ENCODE results near the gene TMEM39A. TPM values are rescaled to one million over a fixed set of nuclear protein-coding genes. Genes with fewer than 3 reads are reported as not detected.
A peak's percentile ranks its signal among the peaks of the same experiment; 100 is the strongest.

TMEM39A gene
- total and polyA plus RNA-seq, 2 donors (not counting 3 experiments of a cell fraction or from before 2014, with no cell fraction given), result 44.6 to 56.0 TPM

GRCh38 chr3:119420196-119420595 is 43.2 kb downstream of the TMEM39A start:
- FAIRE-seq (no peak), DNase-seq (ENCODE audit: low read depth, low spot score) (peak; percentile 15)
- no peak overlapping the region for H3K27ac ChIP-seq (ENCODE audit: insufficient read depth, low read depth, low read length)
- H3K4me2 ChIP-seq (ENCODE audit: insufficient read depth, low read length), result no peak overlapping the region
- POLR2A ChIA-PET, result no interaction called here
- H3K4me1 ChIP-seq (ENCODE audit: control insufficient read depth, extremely low read depth, insufficient read depth, low read length), result no peaks in the 10 kb centered on the region
- H3K9me3 ChIP-seq (replicated peaks; ENCODE audit: control insufficient read depth, insufficient read depth, low read length), result no peaks in the 10 kb centered on the region
- TF ChIP-seq MAX (IDR thresholded peaks at IDR 0.05; ENCODE audit: insufficient read depth, insufficient read length) (no peak), CTCF (IDR thresholded peaks at IDR 0.05; ENCODE audit: extremely low read depth in 1 of 2, insufficient read depth in 1 of 2, low read depth in 1 of 2, low read length in 2 of 2) (no peak), MYC (IDR thresholded peaks at IDR 0.05; ENCODE audit: low read depth, low read length) (no peak), GATA2 (IDR thresholded peaks at IDR 0.05; ENCODE audit: insufficient read depth, insufficient read length, low read depth, low read length) (no peak), FOS (IDR thresholded peaks at IDR 0.05; ENCODE audit: borderline replicate concordance, insufficient read depth, low read length) (no peak), POLR2A (IDR thresholded peaks at IDR 0.05; ENCODE audit: low read depth, low read length) (no peak), EZH2 (IDR thresholded peaks at IDR 0.05; ENCODE audit: borderline replicate concordance, low read depth, low read length, severe bottlenecking) (no peak), POLR2AphosphoS5 (IDR thresholded peaks at IDR 0.05; ENCODE audit: insufficient read depth, low read depth, low read length) (no peak), JUN (IDR thresholded peaks at IDR 0.05; ENCODE audit: borderline replicate concordance, insufficient read depth, insufficient read length, low read depth) (no peak)
- no peak overlapping the region for H2AFZ ChIP-seq (ENCODE audit: low read depth, low read length)
- dilution Hi-C loops (cut with MboI; ENCODE audit: extremely low pct_ligation_motif_present, low sequenced_read_pairs) (no loop called here), intact Hi-C loops (cut with micrococcal nuclease) (no loop called here)
- H3K27me3 ChIP-seq (ENCODE audit: control insufficient read depth in 2 of 2, insufficient read depth in 2 of 2, low read length in 2 of 2), result no peaks in the 10 kb centered on the region
- H3K79me2 ChIP-seq (ENCODE audit: control insufficient read depth, insufficient read depth, low read length), result no peaks in the 10 kb centered on the region
- H3K9me1 ChIP-seq (replicated peaks; ENCODE audit: control insufficient read depth, extremely low read depth, insufficient read depth, low read length), result peaks cover 3% of the 10 kb centered on the region
- no peak overlapping the region for H3K4me3 ChIP-seq (replicated peaks in 1 of 3; ENCODE audit: insufficient read depth in 1 of 3, low read depth in 1 of 3, low read length in 3 of 3)
- peaks cover 10 to 12% of the 10 kb centered on the region in 2 experiments for H3K36me3 ChIP-seq (ENCODE audit: control insufficient read depth in 2 of 2, extremely low read depth in 1 of 2, insufficient read depth in 2 of 2, low read length in 2 of 2)
- no TSS peak for BruUV-seq (replicated peaks)
- no peaks in the 10 kb centered on the region for H4K20me1 ChIP-seq (replicated peaks; ENCODE audit: control insufficient read depth, extremely low read depth, insufficient read depth, low read length)
- no peak overlapping the region for H3K9ac ChIP-seq (replicated peaks; ENCODE audit: extremely low read depth, insufficient read depth, low read length)
- CTCF ChIA-PET, result interaction anchor here (1.3 to 1.5 kb wide), 4 partner anchors 9 to 263 kb away, joined by 4 to 24 read pairs (median 4); no protein-coding TSS in a partner anchor

All from endothelial cell of umbilical vein (primary cell).